CD4-positive, alpha-beta memory T cell (primary cell): ENCODE measurements around the gene WDFY2. TPM values are rescaled to one million over a fixed set of nuclear protein-coding genes. Genes with fewer than 3 reads are reported as not detected.

Experiments
- CTCF ChIA-PET: fragments of 350-600 bp; sonication (Branson Sonifier 250); formaldehyde crosslinking; loops from one replicate; lab custom pipeline; 2021; ENCODE audit warnings: inconsistent platforms; ENCODE audit not compliant: partially characterized antibody; lab: Charles Lee
- POLR2A ChIA-PET: fragments of 350-600 bp; sonication (Branson Sonifier 250); formaldehyde crosslinking; loops from one replicate; lab custom pipeline; 2021; ENCODE audit not compliant: partially characterized antibody; lab: Charles Lee
- DNase-seq, 5 donors: peaks; one replicate each; pipeline versions ENCODE4 v3.0.0 to v3.0.0-alpha.2; 2020 to 2022; ENCODE audit warnings: mixed read lengths in 1 of 5
- H3K27ac ChIP-seq: one replicate; pipeline ENCODE4 v1.7.0; 2013; ENCODE audit warnings: low read depth, low read length
- H3K27me3 ChIP-seq: 2 replicates; pipeline ENCODE4 v1.7.0; 2013; ENCODE audit warnings: mild to moderate bottlenecking, low read length, moderate library complexity; ENCODE audit not compliant: insufficient read depth
- H3K36me3 ChIP-seq: 2 replicates; pipeline ENCODE4 v1.7.0; 2013; ENCODE audit warnings: mild to moderate bottlenecking, low read length, moderate library complexity; ENCODE audit not compliant: insufficient read depth
- H3K4me1 ChIP-seq: 2 replicates; pipeline ENCODE4 v1.7.0; 2013; ENCODE audit warnings: mild to moderate bottlenecking, low read length, moderate library complexity; ENCODE audit not compliant: insufficient read depth
- H3K4me3 ChIP-seq, 2 donors: one replicate each; pipeline ENCODE4 v1.7.0; 2013; ENCODE audit warnings: low read length in 2 of 2, mild to moderate bottlenecking in 1 of 2
- H3K9me3 ChIP-seq, 2 donors: one replicate each; pipeline ENCODE4 v1.7.0; 2013; ENCODE audit warnings: low read length in 2 of 2, control low read depth in 1 of 2; ENCODE audit not compliant: control insufficient read depth in 1 of 2
- H3K27ac Mint-ChIP-seq, 7 donors: one replicate each; pipeline ENCODE4 v1.8.0; 2020 to 2021; ENCODE audit warnings: mixed read lengths in 7 of 7, mild to moderate bottlenecking in 6 of 7, inconsistent platforms in 3 of 7, moderate library complexity in 3 of 7
- H3K27me3 Mint-ChIP-seq, 2 donors: one replicate each; pipeline ENCODE4 v1.8.0; 2020 to 2021; ENCODE audit warnings: mixed read lengths in 2 of 2
- H3K36me3 Mint-ChIP-seq, 2 donors: one replicate each; pipeline ENCODE4 v1.8.0; 2020 to 2021; ENCODE audit warnings: mixed read lengths in 2 of 2, inconsistent platforms in 1 of 2, mild to moderate bottlenecking in 1 of 2
- H3K4me1 Mint-ChIP-seq, 4 donors: one replicate each; pipeline ENCODE4 v1.8.0; 2020 to 2021; ENCODE audit warnings: mixed read lengths in 4 of 4, mild to moderate bottlenecking in 1 of 4
- H3K4me3 Mint-ChIP-seq, 8 donors: one replicate each; pipeline ENCODE4 v1.8.0; 2020 to 2021; ENCODE audit warnings: mixed read lengths in 8 of 8, mild to moderate bottlenecking in 7 of 8, moderate library complexity in 6 of 8, inconsistent platforms in 3 of 8
- H3K9me3 Mint-ChIP-seq, 8 donors: one replicate each; pipeline ENCODE4 v1.8.0; 2020 to 2021; ENCODE audit warnings: mixed read lengths in 8 of 8, mild to moderate bottlenecking in 5 of 8, inconsistent platforms in 3 of 8, moderate library complexity in 1 of 8
- intact Hi-C: fragments of 100-400 bp; cut with micrococcal nuclease; formaldehyde crosslinking; loops from one replicate; pipeline ENCODE4 v1.15.1; 2023
- polyA plus RNA-seq, 2 donors: library from polyadenylated mRNA; unstranded; fragments of 300-500 nt; fragmentation: Illumina TruSeq; gene quantifications; one replicate each; pipeline ENCODE4 v1.2.3, GENCODE V29; 2021
- total RNA-seq, 2 experiments: library from RNA; stranded (reverse); gene quantifications; one replicate each; pipeline ENCODE4 v1.2.3, GENCODE V29; 2021

The WDFY2 gene
- total and polyA plus RNA-seq, 4 experiments from 2014 or later: 3.8 to 21.8 (median 14.5) TPM

- intact Hi-C loops: no loop called here
- POLR2A ChIA-PET: no interaction called here
- H3K27me3 Mint-ChIP-seq: no peaks in the 10 kb centered on the region
These were observed 40.6 kb downstream of the WDFY2 start for GRCh38 chr13:51624695-51625345.

GRCh38 chr13:51625555-51626345 lies 41.5 kb downstream of the WDFY2 start:
- no peak overlapping the region for H3K4me3 ChIP-seq
- no peaks in the 10 kb centered on the region for H3K36me3 ChIP-seq
- ChIA-PET POLR2A (no interaction called here), CTCF (interaction anchor here (0.9 kb wide), 1 partner anchor 175 kb away, joined by 3 read pairs; no protein-coding TSS in a partner anchor)
- peaks cover 17% of the 10 kb centered on the region for H3K4me1 ChIP-seq
- Mint-ChIP-seq H3K27me3 (no peaks in the 10 kb centered on the region), H3K9me3 (no peaks in the 10 kb centered on the region), H3K4me3 (peak overlapping the region in 1 of 8 donors; percentile 15), H3K36me3 (peaks cover 0 to 2% of the 10 kb centered on the region in 2 donors), H3K4me1 (peaks cover 24 to 66% (median 38%) of the 10 kb centered on the region in 4 donors), H3K27ac (peak overlapping the region in 4 of 7 donors; percentile 36 to 81 (median 52))
- intact Hi-C loops: no loop called here
- H3K27me3 ChIP-seq: no peaks in the 10 kb centered on the region
- H3K27ac ChIP-seq: no peak overlapping the region
- DNase-seq: no peak
- no peaks in the 10 kb centered on the region for H3K9me3 ChIP-seq

More at GRCh38 chr13:51624695-51625345, 40.6 kb downstream of the WDFY2 start:
- Histone ChIP-seq H3K4me1 (peaks cover 17% of the 10 kb centered on the region), H3K9me3 (no peaks in the 10 kb centered on the region), H3K36me3 (no peaks in the 10 kb centered on the region), H3K27me3 (no peaks in the 10 kb centered on the region), H3K27ac (no peak overlapping the region), H3K4me3 (no peak overlapping the region)
- Mint-ChIP-seq H3K9me3 (no peaks in the 10 kb centered on the region), H3K4me3 (peak overlapping the region in 1 of 8 donors; percentile 13), H3K36me3 (peaks cover 0 to 3% of the 10 kb centered on the region in 2 donors), H3K27ac (peak overlapping the region in 4 of 7 donors; percentile 18 to 81 (median 47)), H3K4me1 (peaks cover 23 to 59% (median 40%) of the 10 kb centered on the region in 4 donors)
- CTCF ChIA-PET: no interaction called here
- no peak for DNase-seq

GRCh38 chr13:51626749-51627148 lies 42.5 kb downstream of the WDFY2 start:
- Histone ChIP-seq H3K27ac (no peak overlapping the region), H3K27me3 (no peaks in the 10 kb centered on the region), H3K4me3 (no peak overlapping the region), H3K36me3 (no peaks in the 10 kb centered on the region), H3K9me3 (no peaks in the 10 kb centered on the region), H3K4me1 (peaks cover 17% of the 10 kb centered on the region)
- intact Hi-C loops: no loop called here
- Mint-ChIP-seq H3K9me3 (no peaks in the 10 kb centered on the region), H3K4me1 (peaks cover 24 to 62% (median 38%) of the 10 kb centered on the region in 4 donors), H3K27ac (no peak overlapping the region), H3K36me3 (peaks cover 0 to 2% of the 10 kb centered on the region in 2 donors), H3K4me3 (no peak overlapping the region), H3K27me3 (no peaks in the 10 kb centered on the region)
- ChIA-PET POLR2A (no interaction called here), CTCF (interaction anchor here (0.6 kb wide), 1 partner anchor 194 kb away, joined by 3 read pairs; no protein-coding TSS in a partner anchor)
- DNase-seq: no peak

- Mint-ChIP-seq H3K4me3 (no peak overlapping the region), H3K27ac (peak overlapping the region in 1 of 7 donors; percentile 72), H3K27me3 (no peaks in the 10 kb centered on the region), H3K9me3 (no peaks in the 10 kb centered on the region), H3K4me1 (peaks cover 27 to 61% (median 39%) of the 10 kb centered on the region in 4 donors), H3K36me3 (peaks cover 0 to 2% of the 10 kb centered on the region in 2 donors)
- ChIA-PET CTCF (interaction anchor here (0.6 kb wide), 1 partner anchor 129 kb away, joined by 3 read pairs; no protein-coding TSS in a partner anchor), POLR2A (no interaction called here)
- H3K36me3 ChIP-seq: no peaks in the 10 kb centered on the region
- no peaks in the 10 kb centered on the region for H3K9me3 ChIP-seq
- no peak overlapping the region for H3K4me3 ChIP-seq
- no peaks in the 10 kb centered on the region for H3K27me3 ChIP-seq
- H3K4me1 ChIP-seq: peaks cover 18% of the 10 kb centered on the region
- H3K27ac ChIP-seq: no peak overlapping the region
- no peak for DNase-seq
- intact Hi-C loops: no loop called here
These were observed 44.0 kb downstream of the WDFY2 start for GRCh38 chr13:51628059-51628852.

GRCh38 chr13:51629491-51630287 lies 45.4 kb downstream of the WDFY2 start:
- Mint-ChIP-seq H3K4me1 (peaks cover 28 to 60% (median 32%) of the 10 kb centered on the region in 4 donors), H3K27ac (peak overlapping the region in 6 of 7 donors; percentile 11 to 59 (median 44)), H3K36me3 (peaks cover 0 to 2% of the 10 kb centered on the region in 2 donors), H3K9me3 (no peaks in the 10 kb centered on the region), H3K4me3 (no peak overlapping the region), H3K27me3 (no peaks in the 10 kb centered on the region)
- H3K4me1 ChIP-seq: peaks cover 17% of the 10 kb centered on the region
- H3K9me3 ChIP-seq: no peaks in the 10 kb centered on the region
- no peaks in the 10 kb centered on the region for H3K27me3 ChIP-seq
- intact Hi-C loops: no loop called here
- no peak overlapping the region for H3K27ac ChIP-seq
- no peaks in the 10 kb centered on the region for H3K36me3 ChIP-seq
- no peak for DNase-seq
- CTCF ChIA-PET: no interaction called here
- H3K4me3 ChIP-seq: no peak overlapping the region
- POLR2A ChIA-PET: interaction anchor here (0.7 to 1.6 kb wide), 2 partner anchors 15 to 219 kb away, joined by 3 to 6 read pairs; no protein-coding TSS in a partner anchor

- H3K9me3 Mint-ChIP-seq: no peaks in the 10 kb centered on the region
- peaks cover 31 to 61% (median 32%) of the 10 kb centered on the region in 4 donors for H3K4me1 Mint-ChIP-seq
- Histone ChIP-seq H3K27ac (no peak overlapping the region), H3K9me3 (no peaks in the 10 kb centered on the region), H3K36me3 (no peaks in the 10 kb centered on the region), H3K4me1 (peaks cover 18% of the 10 kb centered on the region), H3K4me3 (no peak overlapping the region), H3K27me3 (no peaks in the 10 kb centered on the region)
- ChIA-PET CTCF (interaction anchor here (0.8 kb wide), 1 partner anchor 9 kb away, joined by 3 read pairs; no protein-coding TSS in a partner anchor), POLR2A (interaction anchor here (0.7 to 1.6 kb wide), 2 partner anchors 16 to 220 kb away, joined by 3 to 6 read pairs; no protein-coding TSS in a partner anchor)
- intact Hi-C loops: no loop called here
- no peaks in the 10 kb centered on the region for H3K36me3 Mint-ChIP-seq
- H3K27ac Mint-ChIP-seq: peak overlapping the region in 1 of 7 donors; percentile 47
- DNase-seq: no peak
- H3K27me3 Mint-ChIP-seq: no peaks in the 10 kb centered on the region
- no peak overlapping the region for H3K4me3 Mint-ChIP-seq
These were observed 46.0 kb downstream of the WDFY2 start for GRCh38 chr13:51630288-51630615.
